Keratinocyte (primary cell): Measurements from ENCODE around the gene PLD1. TPM values are rescaled to one million over a fixed set of nuclear protein-coding genes. Genes with fewer than 3 reads are reported as not detected.

Source experiments
- DNase-seq: peaks from one replicate; pipeline ENCODE4 v3.0.0-alpha.2; 2011; ENCODE audit warnings: low read depth, missing footprints, low spot score
- FAIRE-seq: peaks from 2 replicates; lab custom pipeline; 2011; peaks lifted over from hg19 to GRCh38; lab: Jason Lieb, UNC
- H2AFZ ChIP-seq: 2 replicates; pipeline ENCODE4 v1.6.0; 2012; ENCODE audit warnings: low read length, control low read depth, inconsistent platforms; ENCODE audit not compliant: control insufficient read depth
- H3K27ac ChIP-seq: 2 replicates; pipeline ENCODE4 v1.5.1; 2011; ENCODE audit warnings: low read length; ENCODE audit not compliant: control insufficient read depth, insufficient read depth
- H3K27me3 ChIP-seq: 3 replicates; pipeline ENCODE4 v1.6.0; 2011; ENCODE audit warnings: low read length; ENCODE audit not compliant: control insufficient read depth, insufficient read depth; ENCODE audit errors: extremely low read depth
- H3K36me3 ChIP-seq, 2 experiments: 2 replicates in 1 of 2; 3 replicates in 1 of 2; pipeline ENCODE4 v1.5.1; 2011; ENCODE audit warnings: low read length in 2 of 2, mild to moderate bottlenecking in 1 of 2; ENCODE audit not compliant: control insufficient read depth in 2 of 2, insufficient read depth in 2 of 2; ENCODE audit errors: extremely low read depth in 1 of 2
- H3K4me1 ChIP-seq: 3 replicates; pipeline ENCODE4 v1.5.1; 2011; ENCODE audit warnings: low read length; ENCODE audit not compliant: control insufficient read depth, insufficient read depth; ENCODE audit errors: extremely low read depth
- H3K4me2 ChIP-seq: 3 replicates; pipeline ENCODE4 v1.6.0; 2011; ENCODE audit warnings: low read depth, low read length; ENCODE audit not compliant: control insufficient read depth, insufficient read depth; ENCODE audit errors: extremely low read depth
- H3K4me3 ChIP-seq, 3 experiments: fragments of 200-600 bp in 1 of 3; sonication (generic) in 1 of 3; 2 replicates in 2 of 3; 3 replicates in 1 of 3; pipeline ENCODE4 v1.5.1; 2011 to 2016; ENCODE audit warnings: low read length in 3 of 3, mild to moderate bottlenecking in 3 of 3, control low read depth in 2 of 3, inconsistent platforms in 1 of 3, low read depth in 1 of 3, mixed read lengths in 1 of 3, mixed run types in 1 of 3, moderate library complexity in 1 of 3; ENCODE audit not compliant: control insufficient read depth in 2 of 3, insufficient read depth in 2 of 3; ENCODE audit errors: extremely low read depth in 1 of 3
- H3K79me2 ChIP-seq: 2 replicates; pipeline ENCODE4 v1.6.0; 2012; ENCODE audit warnings: low read length; ENCODE audit not compliant: control insufficient read depth, insufficient read depth
- H3K9ac ChIP-seq: 3 replicates; pipeline ENCODE4 v1.6.0; 2011; ENCODE audit warnings: low read length; ENCODE audit not compliant: control insufficient read depth, insufficient read depth; ENCODE audit errors: extremely low read depth
- H3K9me1 ChIP-seq: 3 replicates; pipeline ENCODE4 v1.6.0; 2011; ENCODE audit warnings: low read length; ENCODE audit not compliant: control insufficient read depth, insufficient read depth; ENCODE audit errors: extremely low read depth
- H3K9me3 ChIP-seq: 2 replicates; pipeline ENCODE4 v1.5.1; 2012; ENCODE audit warnings: low read depth, low read length; ENCODE audit not compliant: control insufficient read depth
- H4K20me1 ChIP-seq: 3 replicates; pipeline ENCODE4 v1.6.0; 2011; ENCODE audit warnings: low read length; ENCODE audit not compliant: control insufficient read depth, insufficient read depth; ENCODE audit errors: extremely low read depth
- CTCF ChIP-seq, 3 experiments: IDR thresholded peaks in 1 of 3; conservative IDR thresholded peaks in 1 of 3; optimal IDR thresholded peaks in 1 of 3; 2 replicates in 2 of 3; 3 replicates in 1 of 3; pipeline versions ENCODE3 to v1.5.1; 2011; ENCODE audit warnings: low read length in 3 of 3, mild to moderate bottlenecking in 3 of 3, moderate library complexity in 2 of 3, control low read depth in 1 of 3, inconsistent platforms in 1 of 3; ENCODE audit not compliant: insufficient read depth in 2 of 3; ENCODE audit errors: extremely low read depth in 1 of 3
- EZH2 ChIP-seq: IDR thresholded peaks from one replicate; pipeline ENCODE4 v1.6.1; 2012; ENCODE audit warnings: inconsistent platforms, mild to moderate bottlenecking, low read length, moderate library complexity
- dilution Hi-C: fragments of 300-500 bp; cut with MboI; formaldehyde crosslinking; loops from one replicate; pipeline ENCODE4 v1.7.0; 2020; ENCODE audit warnings: low sequenced_read_pairs; ENCODE audit not compliant: extremely low pct_ligation_motif_present
- polyA plus RNA-seq, 5 experiments: library from polyadenylated mRNA; depleted of rRNA in 3 of 5; stranded (reverse) in 3 of 5; stranded (forward) in 1 of 5; unstranded in 1 of 5; fragments of >200 nt; gene quantifications; 1 replicate in 1 of 5; 2 replicates in 3 of 5; 3 replicates in 1 of 5; pipeline versions ENCODE4 v1.2.1 to v1.2.3, GENCODE V29; 2011 to 2012; ENCODE audit warnings: missing spikeins in 2 of 5, low read depth in 1 of 5, low replicate concordance in 1 of 5

The PLD1 gene
- polyA plus RNA-seq, 1 donor (not counting 4 experiments of a cell fraction or from before 2014, with no cell fraction given), result 14.7 TPM

- H3K4me1 ChIP-seq, result peaks cover 4% of the 10 kb centered on the region
- FAIRE-seq (no peak), DNase-seq (no peak)
- H3K27me3 ChIP-seq, result no peaks in the 10 kb centered on the region
- H3K9ac ChIP-seq, result no peak overlapping the region
- dilution Hi-C loops, result no loop called here
- no peaks in the 10 kb centered on the region for H3K36me3 ChIP-seq
- H3K4me2 ChIP-seq, result no peak overlapping the region
- H3K9me3 ChIP-seq, result no peaks in the 10 kb centered on the region
- no peaks in the 10 kb centered on the region for H3K9me1 ChIP-seq
- H3K4me3 ChIP-seq, result no peak overlapping the region
- H4K20me1 ChIP-seq, result no peaks in the 10 kb centered on the region
- H3K27ac ChIP-seq, result no peak overlapping the region
- TF ChIP-seq EZH2, result no peak
- no peak for TF ChIP-seq CTCF (optimal IDR thresholded peaks at IDR 0.05 in 1 of 3, IDR thresholded peaks at IDR 0.05 in 1 of 3, conservative IDR thresholded peaks at IDR 0.05 in 1 of 3; ENCODE audit: extremely low read depth in 1 of 3, insufficient read depth in 2 of 3, low read length in 3 of 3)
- H3K79me2 ChIP-seq, result no peaks in the 10 kb centered on the region
- H2AFZ ChIP-seq, result no peak overlapping the region
These were observed 250.7 kb downstream of the PLD1 start for GRCh38 chr3:171559586-171559985.

GRCh38 chr3:171558188-171558696, 252.0 kb downstream of the PLD1 start:
- TF ChIP-seq EZH2 (no peak), CTCF (optimal IDR thresholded peaks at IDR 0.05 in 1 of 3, IDR thresholded peaks at IDR 0.05 in 1 of 3, conservative IDR thresholded peaks at IDR 0.05 in 1 of 3; ENCODE audit: extremely low read depth in 1 of 3, insufficient read depth in 2 of 3, low read length in 3 of 3) (no peak)
- H3K36me3 ChIP-seq, result no peaks in the 10 kb centered on the region
- FAIRE-seq, result no peak

More at GRCh38 chr3:171558188-171558696, 252.0 kb downstream of the PLD1 start:
- Histone ChIP-seq H3K9me3 (no peaks in the 10 kb centered on the region), H3K4me3 (no peak overlapping the region), H3K4me2 (no peak overlapping the region), H3K9ac (no peak overlapping the region), H3K27ac (no peak overlapping the region), H3K27me3 (no peaks in the 10 kb centered on the region), H3K79me2 (no peaks in the 10 kb centered on the region), H3K9me1 (no peaks in the 10 kb centered on the region), H3K4me1 (peaks cover 4% of the 10 kb centered on the region), H2AFZ (no peak overlapping the region), H4K20me1 (no peaks in the 10 kb centered on the region)
- DNase-seq, result no peak
- dilution Hi-C loops, result no loop called here
